Smooth muscle cell (in vitro differentiated cells): ENCODE results near the gene CCR1. TPM values are rescaled to one million over a fixed set of nuclear protein-coding genes. Genes with fewer than 3 reads are reported as not detected.

ENCODE experiments used
- DNase-seq: peaks from one replicate; lab custom pipeline; 2025; ENCODE audit not compliant: unreplicated experiment; lab: John Stamatoyannopoulos, UW
- H2AFZ ChIP-seq: fragments of 200-600 bp; sonication (generic); 2 replicates; pipeline ENCODE4 v1.6.0; 2016; ENCODE audit warnings: antibody characterized with exemption, low read depth, mild to moderate bottlenecking
- H3F3A ChIP-seq: fragments of 200-600 bp; sonication (generic); 2 replicates; pipeline ENCODE4 v1.6.0; 2017; ENCODE audit warnings: antibody characterized with exemption, low read depth
- H3K27ac ChIP-seq: fragments of 200-600 bp; sonication (generic); 2 replicates; pipeline ENCODE4 v1.5.1; 2016; ENCODE audit warnings: low read depth, mild to moderate bottlenecking
- H3K27me3 ChIP-seq: fragments of 200-600 bp; sonication (generic); 2 replicates; pipeline ENCODE4 v1.6.1; 2016; ENCODE audit warnings: low read depth, mild to moderate bottlenecking
- H3K36me3 ChIP-seq: fragments of 200-600 bp; sonication (generic); 2 replicates; pipeline ENCODE4 v1.5.1; 2016; ENCODE audit warnings: low read depth
- H3K4me1 ChIP-seq: fragments of 200-600 bp; sonication (generic); 2 replicates; pipeline ENCODE4 v1.5.1; 2016; ENCODE audit warnings: low read depth
- H3K4me2 ChIP-seq: fragments of 200-600 bp; sonication (generic); 2 replicates; pipeline ENCODE4 v1.6.0; 2016; ENCODE audit warnings: mild to moderate bottlenecking
- H3K4me3 ChIP-seq: fragments of 200-600 bp; sonication (generic); 2 replicates; pipeline ENCODE4 v1.5.1; 2016; ENCODE audit warnings: mild to moderate bottlenecking
- H3K79me2 ChIP-seq: fragments of 200-600 bp; sonication (generic); 2 replicates; pipeline ENCODE4 v1.6.0; 2016; ENCODE audit warnings: low read depth, mild to moderate bottlenecking
- H3K9ac ChIP-seq: fragments of 200-600 bp; sonication (generic); 2 replicates; pipeline ENCODE4 v1.6.0; 2016; ENCODE audit warnings: low read depth
- H3K9me3 ChIP-seq: fragments of 200-600 bp; sonication (generic); replicated peaks from 2 replicates; pipeline ENCODE4 v1.5.1; 2016; ENCODE audit warnings: low read depth
- H4K20me1 ChIP-seq: fragments of 200-600 bp; sonication (generic); 2 replicates; pipeline ENCODE4 v1.6.0; 2016; ENCODE audit warnings: low read depth
- WGBS: methylation state at CpG from one replicate; pipeline ENCODE4 v1.1.7; 2016; ENCODE audit warnings: low lambda C conversion rate; 5-methylcytosine and 5-hydroxymethylcytosine counted together
- polyA plus RNA-seq: library from polyadenylated mRNA; unstranded; fragments of >200 nt; fragmentation: Nextera tagmentation; extraction: Ambion mirVana; gene quantifications from 2 replicates; pipeline ENCODE4 v1.2.1, GENCODE V29; 2016
- total RNA-seq: library from RNA; depleted of rRNA; stranded (reverse); fragments of >200 nt; gene quantifications from 2 replicates; pipeline ENCODE4 v1.2.3, GENCODE V29; 2014
- TF ChIP-seq, protein P1 (sequence below): fragments of 200-600 bp; sonication (generic); IDR thresholded peaks from 2 replicates; pipeline ENCODE4 v1.5.1; 2017; ENCODE audit warnings: borderline replicate concordance, mild to moderate bottlenecking, antibody characterized with exemption; ENCODE audit not compliant: insufficient read depth, poor library complexity, severe bottlenecking

CCR1 gene
- total and polyA plus RNA-seq, 2 experiments from 2014 or later, result 0.19 TPM; not detected in 1

DNA sequence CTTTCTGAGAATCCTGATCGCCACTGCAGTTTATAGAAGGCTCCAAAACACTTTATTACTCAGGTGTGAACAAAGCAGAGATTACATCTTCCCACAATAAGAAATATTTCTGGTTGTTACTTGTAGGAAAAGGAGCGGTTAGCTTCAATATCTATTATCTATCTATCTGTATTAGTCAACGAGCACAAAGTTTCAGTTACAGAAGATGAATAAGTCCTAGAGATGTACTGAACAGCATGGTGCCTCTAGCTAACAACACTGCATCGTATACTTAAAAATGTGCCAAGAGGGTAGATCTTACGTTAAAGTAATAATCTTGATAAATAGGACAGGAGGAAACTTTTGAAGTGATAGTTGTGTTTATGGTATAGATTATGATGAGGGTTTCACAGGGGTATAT is 23.2 kb upstream of the CCR1 start:
- H3K36me3 ChIP-seq, result no peaks in the 10 kb centered on the region
- no peaks in the 10 kb centered on the region for H4K20me1 ChIP-seq
- H3K9me3 ChIP-seq, result no peaks in the 10 kb centered on the region
- no peaks in the 10 kb centered on the region for H3K4me1 ChIP-seq
- DNase-seq, result no peak
- H2AFZ ChIP-seq, result no peak overlapping the region
- 88% methylated on average over 5 of the region's 5 CpGs for WGBS
- no peak overlapping the region for H3K4me3 ChIP-seq
- H3K9ac ChIP-seq, result no peak overlapping the region
- H3K79me2 ChIP-seq, result no peaks in the 10 kb centered on the region
- H3K27me3 ChIP-seq, result no peaks in the 10 kb centered on the region
- H3F3A ChIP-seq, result no peaks in the 10 kb centered on the region
- no peak overlapping the region for H3K27ac ChIP-seq
- no peak overlapping the region for H3K4me2 ChIP-seq
- TF ChIP-seq, protein P1, sequence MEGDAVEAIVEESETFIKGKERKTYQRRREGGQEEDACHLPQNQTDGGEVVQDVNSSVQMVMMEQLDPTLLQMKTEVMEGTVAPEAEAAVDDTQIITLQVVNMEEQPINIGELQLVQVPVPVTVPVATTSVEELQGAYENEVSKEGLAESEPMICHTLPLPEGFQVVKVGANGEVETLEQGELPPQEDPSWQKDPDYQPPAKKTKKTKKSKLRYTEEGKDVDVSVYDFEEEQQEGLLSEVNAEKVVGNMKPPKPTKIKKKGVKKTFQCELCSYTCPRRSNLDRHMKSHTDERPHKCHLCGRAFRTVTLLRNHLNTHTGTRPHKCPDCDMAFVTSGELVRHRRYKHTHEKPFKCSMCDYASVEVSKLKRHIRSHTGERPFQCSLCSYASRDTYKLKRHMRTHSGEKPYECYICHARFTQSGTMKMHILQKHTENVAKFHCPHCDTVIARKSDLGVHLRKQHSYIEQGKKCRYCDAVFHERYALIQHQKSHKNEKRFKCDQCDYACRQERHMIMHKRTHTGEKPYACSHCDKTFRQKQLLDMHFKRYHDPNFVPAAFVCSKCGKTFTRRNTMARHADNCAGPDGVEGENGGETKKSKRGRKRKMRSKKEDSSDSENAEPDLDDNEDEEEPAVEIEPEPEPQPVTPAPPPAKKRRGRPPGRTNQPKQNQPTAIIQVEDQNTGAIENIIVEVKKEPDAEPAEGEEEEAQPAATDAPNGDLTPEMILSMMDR, result no peak

DNA sequence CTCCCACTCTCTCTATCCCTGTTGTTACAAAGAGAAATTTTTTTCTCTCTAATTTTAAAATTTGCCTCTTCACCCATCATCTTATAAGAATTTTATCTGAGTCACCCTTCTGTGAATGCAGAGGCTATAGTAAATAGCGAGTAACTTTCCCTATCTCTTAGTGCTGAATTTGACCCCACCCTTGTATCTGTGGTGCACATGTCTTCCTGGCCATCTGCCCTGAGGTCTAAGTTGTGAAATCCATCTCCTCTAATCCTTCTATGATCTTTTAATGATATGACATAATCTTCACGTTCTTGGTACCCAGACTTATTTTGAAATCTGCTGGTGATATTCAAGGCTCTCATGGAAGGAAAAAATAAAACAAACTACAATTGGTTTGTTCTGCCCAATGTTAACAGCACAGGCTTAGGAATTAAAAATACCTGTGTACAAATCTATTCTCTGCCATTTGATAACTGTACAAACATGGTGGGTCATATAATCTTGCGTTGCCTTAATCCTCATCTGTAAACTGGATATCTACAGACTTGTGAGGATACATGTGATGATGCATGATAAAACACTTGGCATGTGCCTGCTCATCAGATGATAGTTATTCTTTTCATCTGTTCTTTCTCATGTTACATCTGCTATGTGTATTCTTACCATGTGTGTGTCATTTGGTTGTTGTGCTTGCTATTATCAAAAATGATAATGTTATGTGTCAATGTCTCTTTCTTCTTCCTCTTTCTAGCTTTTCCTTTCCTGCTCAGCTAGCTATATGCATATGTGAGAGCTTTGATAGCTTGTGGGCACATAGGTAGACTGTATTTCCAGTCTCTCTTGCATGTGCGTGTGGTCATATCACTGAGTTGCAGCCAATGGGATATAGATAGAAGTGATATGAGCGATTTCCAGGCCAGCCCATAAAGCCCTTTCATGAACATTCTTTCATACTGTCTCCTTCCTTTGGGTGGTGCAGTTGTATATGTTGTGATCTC is 20.4 kb upstream of the CCR1 start:
- Histone ChIP-seq H3K9me3 (no peaks in the 10 kb centered on the region), H3F3A (no peaks in the 10 kb centered on the region), H4K20me1 (no peaks in the 10 kb centered on the region), H3K27me3 (no peaks in the 10 kb centered on the region), H3K79me2 (no peaks in the 10 kb centered on the region), H3K4me3 (no peak overlapping the region), H2AFZ (no peak overlapping the region), H3K9ac (no peak overlapping the region), H3K4me2 (no peak overlapping the region), H3K27ac (no peak overlapping the region), H3K36me3 (no peaks in the 10 kb centered on the region), H3K4me1 (no peaks in the 10 kb centered on the region)
- no peak for DNase-seq
- TF ChIP-seq, protein P1, result no peak
- 65% methylated on average over 5 of the region's 5 CpGs for WGBS

DNA sequence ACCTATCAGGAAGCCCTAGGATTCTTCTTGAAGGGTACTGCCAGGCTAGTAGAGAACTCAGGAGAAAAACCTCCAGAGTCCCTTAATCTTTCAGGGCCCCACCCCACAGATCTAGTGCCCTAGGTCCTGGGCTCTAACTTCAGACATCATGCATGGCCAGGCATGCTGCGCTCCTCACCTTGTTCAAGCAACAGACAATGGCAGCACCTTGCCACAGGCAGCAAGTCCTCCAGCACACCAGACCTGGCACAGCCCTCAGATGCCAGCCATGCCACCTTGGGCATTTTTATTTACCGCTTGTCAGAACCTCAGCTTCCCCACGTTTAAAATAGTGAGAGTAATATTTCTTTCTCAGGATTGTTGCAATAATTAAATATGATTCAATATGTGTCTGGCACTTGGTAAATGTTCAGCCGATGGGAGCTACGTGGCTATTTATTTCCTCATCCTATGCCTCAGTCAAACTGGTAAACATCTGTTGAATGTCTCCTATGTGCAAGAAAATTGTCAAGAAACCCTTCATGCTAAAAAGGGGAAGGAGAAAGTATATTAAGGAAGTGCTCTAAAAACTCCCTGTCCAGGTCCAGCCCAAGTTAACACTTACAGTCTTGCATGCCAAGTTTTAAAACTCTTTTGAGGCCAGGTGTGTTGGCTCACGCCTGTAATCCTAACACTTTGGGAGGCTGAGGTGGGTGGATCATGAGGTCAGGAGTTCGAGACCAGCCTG is 14.5 kb upstream of the CCR1 start:
- 87% methylated on average over 7 of the region's 7 CpGs for WGBS
- no peaks in the 10 kb centered on the region for H3K36me3 ChIP-seq
- no peaks in the 10 kb centered on the region for H3K27me3 ChIP-seq
- no peak overlapping the region for H2AFZ ChIP-seq
- no peak for DNase-seq
- H3K4me2 ChIP-seq, result no peak overlapping the region
- H3K27ac ChIP-seq, result no peak overlapping the region
- H3K4me3 ChIP-seq, result no peak overlapping the region
- TF ChIP-seq, protein P1, result no peak
- H3K9ac ChIP-seq, result no peak overlapping the region
- no peaks in the 10 kb centered on the region for H3F3A ChIP-seq
- H3K79me2 ChIP-seq, result no peaks in the 10 kb centered on the region
- H4K20me1 ChIP-seq, result no peaks in the 10 kb centered on the region
- H3K4me1 ChIP-seq, result no peaks in the 10 kb centered on the region
- no peaks in the 10 kb centered on the region for H3K9me3 ChIP-seq
